ENCODE data around the gene TMEM175.

Gene TMEM175

GRCh38 chr4:999882-1000425 lies 67.7 kb downstream of the TMEM175 start:
- no peak overlapping the region for H3K4me2 ChIP-seq (ENCODE audit: low read depth, low read length, poor library complexity, severe bottlenecking)
- H2AFZ ChIP-seq (ENCODE audit: low read length) = no peak overlapping the region
- no peaks in the 10 kb centered on the region for H3K4me1 ChIP-seq (ENCODE audit: insufficient read depth, low read length, poor library complexity, severe bottlenecking)
- no peak overlapping the region for H3K9ac ChIP-seq (ENCODE audit: low read depth, low read length, poor library complexity, severe bottlenecking)
- TF ChIP-seq EZH2phosphoT487 (IDR thresholded peaks at IDR 0.05; ENCODE audit: borderline replicate concordance) (no peak), CTCF (conservative IDR thresholded peaks at IDR 0.05; ENCODE audit: low read length) (no peak)
- no peaks in the 10 kb centered on the region for H3F3A ChIP-seq (ENCODE audit: low read depth)
- no peaks in the 10 kb centered on the region for H4K20me1 ChIP-seq (ENCODE audit: insufficient read depth, low read length, poor library complexity, severe bottlenecking)
- H3K4me3 ChIP-seq (ENCODE audit: low read length, poor library complexity, severe bottlenecking) = no peak overlapping the region
- H3K27me3 ChIP-seq (ENCODE audit: insufficient read depth, low read length, poor library complexity, severe bottlenecking) = no peaks in the 10 kb centered on the region
- H3K9me2 ChIP-seq (replicated peaks; ENCODE audit: low read depth, low read length) = no peaks in the 10 kb centered on the region
- no peaks in the 10 kb centered on the region; the same call in 1 of the 2 replicates for H3K9me3 ChIP-seq (ENCODE audit: insufficient read depth, low read depth, low read length)
- H3K36me3 ChIP-seq (ENCODE audit: insufficient read depth, low read length) = no peaks in the 10 kb centered on the region
- H3K79me2 ChIP-seq (ENCODE audit: insufficient read depth, low read length) = no peaks in the 10 kb centered on the region

- Histone ChIP-seq H3K4me2 (ENCODE audit: low read depth, low read length, poor library complexity, severe bottlenecking) (no peak overlapping the region), H4K20me1 (ENCODE audit: insufficient read depth, low read length, poor library complexity, severe bottlenecking) (no peaks in the 10 kb centered on the region), H2AFZ (ENCODE audit: low read length) (no peak overlapping the region), H3K9ac (ENCODE audit: low read depth, low read length, poor library complexity, severe bottlenecking) (no peak overlapping the region), H3K4me1 (ENCODE audit: insufficient read depth, low read length, poor library complexity, severe bottlenecking) (no peaks in the 10 kb centered on the region), H3K79me2 (ENCODE audit: insufficient read depth, low read length) (no peaks in the 10 kb centered on the region), H3F3A (ENCODE audit: low read depth) (no peaks in the 10 kb centered on the region), H3K9me3 (ENCODE audit: insufficient read depth, low read depth, low read length) (no peaks in the 10 kb centered on the region; the same call in 1 of the 2 replicates), H3K36me3 (ENCODE audit: insufficient read depth, low read length) (no peaks in the 10 kb centered on the region), H3K9me2 (replicated peaks; ENCODE audit: low read depth, low read length) (no peaks in the 10 kb centered on the region), H3K4me3 (ENCODE audit: low read length, poor library complexity, severe bottlenecking) (no peak overlapping the region), H3K27me3 (ENCODE audit: insufficient read depth, low read length, poor library complexity, severe bottlenecking) (no peaks in the 10 kb centered on the region)
- TF ChIP-seq EZH2phosphoT487 (IDR thresholded peaks at IDR 0.05; ENCODE audit: borderline replicate concordance) (no peak), CTCF (conservative IDR thresholded peaks at IDR 0.05; ENCODE audit: low read length) (no peak)
Measured at GRCh38 chr4:1000686-1001260, 68.5 kb downstream of the TMEM175 start.

GRCh38 chr4:1001561-1002130 lies 69.4 kb downstream of the TMEM175 start:
- Histone ChIP-seq H3F3A (ENCODE audit: low read depth) (no peaks in the 10 kb centered on the region), H3K4me1 (ENCODE audit: insufficient read depth, low read length, poor library complexity, severe bottlenecking) (no peaks in the 10 kb centered on the region), H2AFZ (ENCODE audit: low read length) (no peak overlapping the region), H3K4me2 (ENCODE audit: low read depth, low read length, poor library complexity, severe bottlenecking) (no peak overlapping the region), H3K36me3 (ENCODE audit: insufficient read depth, low read length) (no peaks in the 10 kb centered on the region), H4K20me1 (ENCODE audit: insufficient read depth, low read length, poor library complexity, severe bottlenecking) (no peaks in the 10 kb centered on the region), H3K9ac (ENCODE audit: low read depth, low read length, poor library complexity, severe bottlenecking) (no peak overlapping the region), H3K79me2 (ENCODE audit: insufficient read depth, low read length) (no peaks in the 10 kb centered on the region), H3K27me3 (ENCODE audit: insufficient read depth, low read length, poor library complexity, severe bottlenecking) (no peaks in the 10 kb centered on the region), H3K4me3 (ENCODE audit: low read length, poor library complexity, severe bottlenecking) (no peak overlapping the region), H3K9me2 (replicated peaks; ENCODE audit: low read depth, low read length) (no peaks in the 10 kb centered on the region), H3K9me3 (ENCODE audit: insufficient read depth, low read depth, low read length) (no peaks in the 10 kb centered on the region; the same call in 1 of the 2 replicates)
- TF ChIP-seq EZH2phosphoT487 (IDR thresholded peaks at IDR 0.05; ENCODE audit: borderline replicate concordance) (no peak), CTCF (conservative IDR thresholded peaks at IDR 0.05; ENCODE audit: low read length) (no peak)

All from Loucy (cell line).